IMR-90 (cell line): Measurements from ENCODE around the gene TUBGCP2. TPM values are rescaled to one million over a fixed set of nuclear protein-coding genes. Genes with fewer than 3 reads are reported as not detected.
"Not testable (repeated sequence)": the region's sequence is repeated elsewhere in the genome, so short reads cannot be mapped to it uniquely, and the experiment has no call there.

Source experiments
- ATAC-seq: fragments of 200-7000 bp; cut with Tn5 transposase; 2 replicates; pipeline ENCODE4 v1.9.1; 2020; ENCODE audit warnings: low read depth, mild to moderate bottlenecking, moderate library complexity
- BruUV-seq: library from RNA; stranded (reverse); fragments of 400-500 nt; replicated peaks from 2 replicates; lab custom pipeline; 2021; lab: Mats Ljungman, UMichigan
- CTCF ChIA-PET: fragments of 300-600 bp; formaldehyde crosslinking; extraction: SDS; loops from one replicate; lab custom pipeline; 2021; ENCODE audit warnings: antibody characterized with exemption; lab: Yijun Ruan, JAX
- POLR2A ChIA-PET: fragments of 300-600 bp; sonication (Branson Sonifier 250); formaldehyde crosslinking; loops from one replicate; lab custom pipeline; 2022; ENCODE audit warnings: antibody characterized with exemption; ENCODE audit not compliant: unreplicated experiment; lab: Charles Lee
- DNase-seq: peaks from one replicate; pipeline ENCODE4 v3.0.0; 2013
- H2AFZ ChIP-seq: replicated peaks from 2 replicates; pipeline ENCODE3; 2013; ENCODE audit warnings: low read length, mild to moderate bottlenecking; ENCODE audit not compliant: poor library complexity
- H2AK5ac ChIP-seq: 2 replicates; pipeline ENCODE4 v1.6.1; 2013; ENCODE audit warnings: low read depth, low read length, inconsistent platforms
- H2AK9ac ChIP-seq: replicated peaks from 2 replicates; pipeline ENCODE3; 2013; ENCODE audit warnings: mild to moderate bottlenecking, low read depth, low read length, moderate library complexity; ENCODE audit not compliant: poor library complexity
- H2BK120ac ChIP-seq: 2 replicates; pipeline ENCODE4 v1.6.1; 2013; ENCODE audit warnings: low read depth, low read length, inconsistent platforms
- H2BK15ac ChIP-seq: 3 replicates; pipeline ENCODE4 v1.6.1; 2013; ENCODE audit warnings: low read depth, low read length, inconsistent platforms
- H2BK20ac ChIP-seq: 2 replicates; pipeline ENCODE4 v1.6.1; 2013; ENCODE audit warnings: low read depth, mild to moderate bottlenecking, inconsistent platforms, low read length, moderate library complexity
- H2BK5ac ChIP-seq: 2 replicates; pipeline ENCODE4 v1.6.1; 2013; ENCODE audit warnings: mild to moderate bottlenecking, low read depth, low read length, inconsistent platforms; ENCODE audit not compliant: poor library complexity, severe bottlenecking
- H3K14ac ChIP-seq: replicated peaks from 2 replicates; pipeline ENCODE4 v1.6.1; 2013; ENCODE audit warnings: low read depth, low read length, inconsistent platforms
- H3K18ac ChIP-seq: 2 replicates; pipeline ENCODE4 v1.6.1; 2013; ENCODE audit warnings: low read depth, low read length, control low read depth
- H3K23ac ChIP-seq: 2 replicates; pipeline ENCODE4 v1.6.1; 2013; ENCODE audit warnings: low read depth, low read length, inconsistent platforms
- H3K27ac ChIP-seq: 2 replicates; pipeline ENCODE4 v1.5.1; 2013; ENCODE audit warnings: mild to moderate bottlenecking, control low read depth, low read length; ENCODE audit not compliant: insufficient read depth
- H3K27me3 ChIP-seq: 2 replicates; pipeline ENCODE4 v1.6.1; 2013; ENCODE audit warnings: low read length; ENCODE audit not compliant: control insufficient read depth, insufficient read depth
- H3K36me3 ChIP-seq: 2 replicates; pipeline ENCODE4 v1.6.1; 2013; ENCODE audit warnings: low read length, mixed read lengths; ENCODE audit not compliant: control insufficient read depth, insufficient read depth
- H3K4ac ChIP-seq: 2 replicates; pipeline ENCODE4 v1.6.1; 2013; ENCODE audit warnings: low read depth, low read length, inconsistent platforms
- H3K4me1 ChIP-seq: 2 replicates; pipeline ENCODE4 v1.6.1; 2013; ENCODE audit warnings: low read length, mixed read lengths; ENCODE audit not compliant: control insufficient read depth, insufficient read depth
- H3K4me2 ChIP-seq: 2 replicates; pipeline ENCODE4 v1.6.1; 2013; ENCODE audit warnings: low read depth, mild to moderate bottlenecking, control low read depth, low read length, moderate library complexity
- H3K4me3 ChIP-seq: 2 replicates; pipeline ENCODE4 v1.5.1; 2013; ENCODE audit warnings: low read depth, mild to moderate bottlenecking, control low read depth, low read length, moderate library complexity; ENCODE audit not compliant: insufficient read depth
- H3K56ac ChIP-seq: 2 replicates; pipeline ENCODE4 v1.6.1; 2013; ENCODE audit warnings: low read length, inconsistent platforms; ENCODE audit not compliant: insufficient read depth; ENCODE audit errors: extremely low read depth
- H3K79me1 ChIP-seq, 2 experiments: 2 replicates each; pipeline ENCODE4 v1.6.1; 2013; ENCODE audit warnings: low read length in 2 of 2, inconsistent platforms in 1 of 2, low read depth in 1 of 2
- H3K9ac ChIP-seq: 2 replicates; pipeline ENCODE4 v1.6.1; 2013; ENCODE audit warnings: low read depth, low read length, control low read depth
- H3K9me1 ChIP-seq: 2 replicates; pipeline ENCODE4 v1.6.1; 2013; ENCODE audit warnings: low read length, inconsistent platforms; ENCODE audit not compliant: insufficient read depth
- H3K9me3 ChIP-seq: 2 replicates; pipeline ENCODE4 v1.6.1; 2013; ENCODE audit warnings: low read length; ENCODE audit not compliant: control insufficient read depth, insufficient read depth
- H4K20me1 ChIP-seq: 2 replicates; pipeline ENCODE4 v1.6.1; 2013; ENCODE audit warnings: low read length, inconsistent platforms; ENCODE audit not compliant: insufficient read depth
- H4K5ac ChIP-seq: 2 replicates; pipeline ENCODE4 v1.6.1; 2013; ENCODE audit warnings: mild to moderate bottlenecking, low read depth, low read length, control low read depth
- H4K8ac ChIP-seq, 2 experiments: 2 replicates each; pipeline ENCODE4 v1.6.1; 2013; ENCODE audit warnings: low read depth in 2 of 2, low read length in 2 of 2, control low read depth in 1 of 2, inconsistent platforms in 1 of 2
- H4K91ac ChIP-seq: 2 replicates; pipeline ENCODE4 v1.6.1; 2013; ENCODE audit warnings: low read depth, low read length, inconsistent platforms; ENCODE audit not compliant: insufficient read depth
- ELK1 ChIP-seq: fragments of 150-350 bp; IDR thresholded peaks from 2 replicates; pipeline ENCODE4 v1.6.1; 2016; ENCODE audit warnings: low read depth, mild to moderate bottlenecking, low read length, moderate library complexity, borderline replicate concordance
- WGBS, 2 experiments: methylation state at CpG; one replicate each; pipeline versions ENCODE4 v1.1.5 to v1.1.7; 2013; ENCODE audit warnings: missing lambda C conversion rate in 2 of 2; ENCODE audit not compliant: insufficient read length in 1 of 2; ENCODE audit errors: extremely low coverage in 2 of 2; 5-methylcytosine and 5-hydroxymethylcytosine counted together
- dilution Hi-C: fragments of 300-500 bp; cut with HindIII; formaldehyde crosslinking; loops from one replicate; pipeline ENCODE4 v1.14.3; 2018; ENCODE audit warnings: low sequenced_read_pairs; ENCODE audit not compliant: unreplicated experiment
- in situ Hi-C: fragments of 300-500 bp; cut with MboI; formaldehyde crosslinking; loops from 3 replicates; pipeline ENCODE4 v1.14.3; 2019; ENCODE audit warnings: low sequenced_read_pairs, inconsistent platforms, mixed read lengths
- intact Hi-C: fragments of 100-400 bp; cut with micrococcal nuclease; formaldehyde crosslinking; loops from 2 replicates; pipeline ENCODE4 v1.10.0; 2022
- polyA plus RNA-seq, 3 experiments: library from polyadenylated mRNA; depleted of rRNA; stranded (reverse); fragments of >200 nt; gene quantifications; 2 replicates each; pipeline ENCODE4 v1.2.3, GENCODE V29; 2012; ENCODE audit warnings: low replicate concordance in 1 of 3
- total RNA-seq: library from RNA; depleted of rRNA; stranded (reverse); fragments of >200 nt; gene quantifications from 2 replicates; pipeline ENCODE4 v1.2.3, GENCODE V29; 2012

The TUBGCP2 gene
- total and polyA plus RNA-seq, 2 of the 4 experiments (the other 2 are of a cell fraction), result 48.1 to 72.6 TPM

GRCh38 chr10:133266056-133266795, 42.4 kb downstream of the TUBGCP2 start (continued):
- no peak for TF ChIP-seq ELK1

DNA sequence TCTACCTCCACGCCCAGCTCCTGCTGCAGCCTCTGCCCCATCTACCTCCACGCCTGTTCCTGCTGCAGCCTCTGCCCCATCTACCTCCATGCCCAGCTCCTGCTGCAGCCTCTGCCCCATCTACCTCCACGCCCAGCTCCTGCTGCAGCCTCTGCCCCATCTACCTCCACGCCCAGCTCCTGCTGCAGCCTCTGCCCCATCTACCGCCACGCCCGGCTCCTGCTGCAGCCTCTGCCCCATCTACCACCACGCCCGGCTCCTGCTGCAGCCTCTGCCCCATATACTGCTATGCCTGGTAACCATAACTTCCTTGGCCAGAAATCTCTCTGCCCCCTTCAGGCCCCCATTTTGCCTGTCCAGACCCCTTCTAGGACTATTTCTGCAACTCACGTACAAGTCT, 43.6 kb downstream of the TUBGCP2 start:
- DNase-seq, H3K4ac ChIP-seq, H3K36me3 ChIP-seq, H3K79me1 ChIP-seq, H3K4me2 ChIP-seq, ATAC-seq, H3K27ac ChIP-seq, H3K9ac ChIP-seq, H2BK5ac ChIP-seq, H2AK9ac ChIP-seq, dilution Hi-C loops, H3K23ac ChIP-seq, CTCF ChIA-PET, H4K20me1 ChIP-seq, H3K56ac ChIP-seq, H3K4me1 ChIP-seq, H3K14ac ChIP-seq, H2BK120ac ChIP-seq, H4K8ac ChIP-seq, H4K5ac ChIP-seq, H3K9me3 ChIP-seq, BruUV-seq, H4K91ac ChIP-seq, intact Hi-C loops, H2AK5ac ChIP-seq, H2BK20ac ChIP-seq, H2AFZ ChIP-seq, H2BK15ac ChIP-seq, H3K27me3 ChIP-seq, H3K18ac ChIP-seq, POLR2A ChIA-PET, H3K4me3 ChIP-seq: not testable (repeated sequence)
- in situ Hi-C loops, result loop anchor here (25.0 kb wide), 1 partner anchor 603 kb away; no protein-coding TSS in a partner anchor
- WGBS, 2 experiments, result 74% methylated on average over 7 of the region's 10 CpGs; no CpG with 5 or more reads in 1 of the 2 experiments
- H3K9me1 ChIP-seq, result peaks cover 10% of the 10 kb centered on the region
